T-cell (primary cell): ENCODE results near the gene SNX21. TPM values are rescaled to one million over a fixed set of nuclear protein-coding genes. Genes with fewer than 3 reads are reported as not detected.

Source experiments
- ATAC-seq, 4 experiments: fragments of 200-7000 bp in 3 of 4; fragments of 150-1000 bp in 1 of 4; cut with Tn5 transposase; replicated peaks in 1 of 4; 1 replicate in 3 of 4; 2 replicates in 1 of 4; pipeline ENCODE4 v1.10.0; 2021; ENCODE audit warnings: moderate library complexity in 3 of 4, mild to moderate bottlenecking in 2 of 4, moderate number of reproducible peaks in 1 of 4
- CTCF ChIA-PET, 2 donors: fragments of 300-600 bp; sonication (Branson Sonifier 250); formaldehyde crosslinking; loops; one replicate each; lab custom pipeline; 2022; ENCODE audit warnings: antibody characterized with exemption in 2 of 2; lab: Charles Lee
- POLR2A ChIA-PET, 2 donors: fragments of 300-600 bp; sonication (Branson Sonifier 250); formaldehyde crosslinking; loops; one replicate each; lab custom pipeline; 2022; ENCODE audit warnings: antibody characterized with exemption in 2 of 2; lab: Charles Lee
- DNase-seq, 35 experiments: peaks; one replicate each; pipeline versions ENCODE4 v3.0.0 to v3.0.0-alpha.2; 2013 to 2023
- H3K27ac ChIP-seq: one replicate; pipeline ENCODE4 v1.5.1; 2013; ENCODE audit warnings: low read length
- H3K27me3 ChIP-seq, 2 experiments: replicated peaks in 1 of 2; 1 replicate in 1 of 2; 2 replicates in 1 of 2; pipeline versions ENCODE4 v1.6.1 to v1.7.0; 2013; ENCODE audit warnings: low read length in 1 of 2, mixed read lengths in 1 of 2; ENCODE audit not compliant: control insufficient read depth in 2 of 2, insufficient read depth in 2 of 2; ENCODE audit errors: extremely low read depth in 1 of 2
- H3K36me3 ChIP-seq, 2 donors: 1 replicate in 1 of 2; 2 replicates in 1 of 2; pipeline versions ENCODE4 v1.6.1 to v1.7.0; 2013; ENCODE audit warnings: low read length in 1 of 2; ENCODE audit not compliant: control insufficient read depth in 2 of 2, insufficient read depth in 1 of 2; ENCODE audit errors: extremely low read depth in 1 of 2
- H3K4me1 ChIP-seq, 2 experiments: 1 replicate in 1 of 2; 2 replicates in 1 of 2; pipeline versions ENCODE4 v1.6.1 to v1.7.0; 2013; ENCODE audit warnings: low read length in 2 of 2, mixed read lengths in 1 of 2; ENCODE audit not compliant: insufficient read depth in 2 of 2, control insufficient read depth in 1 of 2; ENCODE audit errors: extremely low read depth in 1 of 2
- H3K4me3 ChIP-seq, 2 donors: 1 replicate in 1 of 2; 2 replicates in 1 of 2; pipeline versions ENCODE4 v1.5.1 to v1.7.0; 2013; ENCODE audit warnings: mild to moderate bottlenecking in 2 of 2, low read length in 1 of 2, moderate library complexity in 1 of 2; ENCODE audit not compliant: control insufficient read depth in 1 of 2; ENCODE audit errors: extremely low read depth in 1 of 2
- H3K9me3 ChIP-seq: 2 replicates; pipeline ENCODE4 v1.7.0; 2013
- H3K27ac Mint-ChIP-seq, 2 donors: one replicate each; pipeline ENCODE4 v1.8.0; 2020 to 2021; ENCODE audit warnings: mild to moderate bottlenecking in 2 of 2, mixed read lengths in 2 of 2
- H3K27me3 Mint-ChIP-seq, 2 donors: one replicate each; pipeline ENCODE4 v1.8.0; 2021 to 2022; ENCODE audit warnings: mixed read lengths in 2 of 2
- H3K36me3 Mint-ChIP-seq: one replicate; pipeline ENCODE4 v1.8.0; 2021; ENCODE audit warnings: mixed read lengths
- H3K4me1 Mint-ChIP-seq, 3 donors: one replicate each; pipeline ENCODE4 v1.8.0; 2020 to 2022; ENCODE audit warnings: mixed read lengths in 3 of 3, mild to moderate bottlenecking in 1 of 3
- H3K4me3 Mint-ChIP-seq, 3 donors: one replicate each; pipeline ENCODE4 v1.8.0; 2020 to 2022; ENCODE audit warnings: mild to moderate bottlenecking in 3 of 3, mixed read lengths in 3 of 3, moderate library complexity in 3 of 3
- H3K9me3 Mint-ChIP-seq, 3 donors: one replicate each; pipeline ENCODE4 v1.8.0; 2020 to 2022; ENCODE audit warnings: mixed read lengths in 3 of 3
- WGBS: methylation state at CpG from one replicate; pipeline ENCODE4 v1.1.5; 2013; ENCODE audit warnings: missing lambda C conversion rate; ENCODE audit not compliant: insufficient coverage; 5-methylcytosine and 5-hydroxymethylcytosine counted together
- total RNA-seq, 35 experiments: library from RNA in 6 of 35; stranded (reverse) in 6 of 35; fragments of 120-200 nt in 1 of 35; gene quantifications; one replicate each; pipeline versions ENCODE4 v1.2.1 to v1.2.4 and lab custom pipeline; 2013 to 2026

The SNX21 gene
- total RNA-seq, 5 donors from 2014 or later (not counting 1 experiment from before 2014, with no cell fraction given): 1.1 to 3.5 (median 2.1) TPM

DNA sequence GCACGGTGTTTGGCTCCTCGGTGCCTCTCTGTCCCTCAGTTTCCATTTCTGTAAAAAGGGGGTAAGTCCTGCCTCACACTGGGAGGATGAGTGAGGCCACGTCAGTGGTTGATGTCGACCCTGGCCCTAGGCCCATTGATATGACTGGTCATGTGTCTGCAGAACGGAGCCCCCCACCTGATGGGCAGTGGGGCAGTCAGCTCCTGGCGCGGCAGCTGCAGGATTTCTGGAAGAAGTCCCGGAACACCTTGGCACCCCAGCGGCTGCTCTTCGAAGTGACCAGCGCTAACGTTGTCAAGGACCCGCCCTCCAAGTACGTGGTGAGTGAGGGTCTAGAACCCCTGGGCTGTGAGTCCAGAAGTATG is 1.2 kb downstream of the SNX21 start:
- ATAC-seq: no peak

DNA sequence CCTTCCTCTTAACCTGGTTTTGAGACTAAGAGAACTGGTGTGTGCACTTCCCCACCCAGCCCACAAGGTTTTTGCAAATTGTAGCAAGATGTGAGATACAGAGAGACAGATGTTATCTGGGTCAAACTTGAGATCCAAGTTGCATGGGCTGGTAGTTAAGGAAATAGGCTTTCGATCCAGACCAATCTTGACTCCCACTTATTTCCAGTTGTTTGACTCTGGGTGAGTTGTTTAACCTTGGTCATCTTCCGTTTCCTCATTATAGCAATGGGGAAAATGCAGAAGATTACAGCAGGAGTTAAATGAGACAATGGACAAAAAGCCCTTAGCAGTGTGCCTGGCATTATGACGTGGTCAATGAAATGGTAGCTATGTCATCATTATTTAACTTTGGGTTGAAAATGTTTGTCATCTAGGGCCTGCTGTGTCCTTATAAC is 1.7 kb downstream of the SNX21 start:
- no peaks in the 10 kb centered on the region for H3K9me3 Mint-ChIP-seq
- H3K27ac ChIP-seq: no peak overlapping the region
- H3K27me3 ChIP-seq: no peaks in the 10 kb centered on the region
- peak overlapping the region; percentile 31 to 89 (median 66) for H3K4me3 Mint-ChIP-seq
- H3K4me1 Mint-ChIP-seq: peaks cover 13 to 20% (median 13%) of the 10 kb centered on the region in 3 donors
- DNase-seq: no peak
- H3K36me3 Mint-ChIP-seq: no peaks in the 10 kb centered on the region
- peaks cover 4 to 18% of the 10 kb centered on the region in 2 experiments for H3K4me1 ChIP-seq
- CTCF ChIA-PET: no interaction called here
- H3K27ac Mint-ChIP-seq: no peak overlapping the region
- H3K27me3 Mint-ChIP-seq: no peaks in the 10 kb centered on the region
- WGBS: no CpG with 5 or more reads among the region's 3 CpGs
- H3K4me3 ChIP-seq: no peak overlapping the region
- H3K9me3 ChIP-seq: no peaks in the 10 kb centered on the region
- no peaks in the 10 kb centered on the region for H3K36me3 ChIP-seq
- POLR2A ChIA-PET: no interaction called here
- no peak for ATAC-seq

More for the DNA sequence above, 1.2 kb downstream of the SNX21 start:
- 95% methylated on average over 13 of the region's 14 CpGs for WGBS
- POLR2A ChIA-PET: no interaction called here
- Histone ChIP-seq H3K4me3 (no peak overlapping the region), H3K27me3 (no peaks in the 10 kb centered on the region), H3K9me3 (no peaks in the 10 kb centered on the region), H3K27ac (no peak overlapping the region), H3K36me3 (no peaks in the 10 kb centered on the region), H3K4me1 (peaks cover 4 to 18% of the 10 kb centered on the region in 2 experiments)
- CTCF ChIA-PET: no interaction called here
- H3K36me3 Mint-ChIP-seq: no peaks in the 10 kb centered on the region
- H3K27me3 Mint-ChIP-seq: no peaks in the 10 kb centered on the region
- H3K9me3 Mint-ChIP-seq: no peaks in the 10 kb centered on the region
- no peak for DNase-seq
- peak overlapping the region; percentile 66 to 89 (median 67) for H3K4me3 Mint-ChIP-seq
- H3K27ac Mint-ChIP-seq: peak overlapping the region in 1 of 2 donors; percentile 6
- H3K4me1 Mint-ChIP-seq: peaks cover 13 to 20% (median 13%) of the 10 kb centered on the region in 3 donors

DNA sequence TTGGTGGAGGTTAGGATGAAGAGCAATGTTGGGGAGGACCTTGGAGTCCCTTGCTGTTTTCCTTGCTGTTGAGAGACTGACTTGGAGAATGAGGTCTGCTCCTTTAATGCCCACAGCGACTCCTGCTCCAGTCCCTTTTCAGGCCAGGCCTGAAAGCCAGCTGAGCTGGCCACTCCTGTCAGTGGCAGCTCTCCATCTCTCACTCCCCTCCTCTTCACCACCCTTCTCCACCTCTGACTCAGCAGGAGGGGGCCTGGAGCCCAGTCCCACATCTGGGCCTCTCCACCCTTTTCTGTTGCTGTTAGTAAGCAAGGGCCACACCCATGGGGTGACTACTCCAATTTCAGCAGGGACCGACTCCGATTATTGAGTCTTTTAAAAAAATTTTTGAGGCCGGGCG is 2.2 kb downstream of the SNX21 start:
- 100% methylated on average over 1 of the region's 5 CpGs for WGBS
- H3K9me3 Mint-ChIP-seq: no peaks in the 10 kb centered on the region
- CTCF ChIA-PET: no interaction called here
- H3K4me3 Mint-ChIP-seq: peak overlapping the region; percentile 18 to 89 (median 31)
- POLR2A ChIA-PET: no interaction called here
- Histone ChIP-seq H3K36me3 (no peaks in the 10 kb centered on the region), H3K4me3 (no peak overlapping the region), H3K27ac (no peak overlapping the region), H3K9me3 (no peaks in the 10 kb centered on the region), H3K4me1 (peaks cover 4 to 18% of the 10 kb centered on the region in 2 experiments), H3K27me3 (no peaks in the 10 kb centered on the region)
- ATAC-seq (no peak), DNase-seq (no peak)
- H3K27me3 Mint-ChIP-seq: no peaks in the 10 kb centered on the region
- no peaks in the 10 kb centered on the region for H3K36me3 Mint-ChIP-seq
- H3K27ac Mint-ChIP-seq: peak overlapping the region in 1 of 2 donors; percentile 23
- H3K4me1 Mint-ChIP-seq: peaks cover 13 to 20% (median 13%) of the 10 kb centered on the region in 3 donors

DNA sequence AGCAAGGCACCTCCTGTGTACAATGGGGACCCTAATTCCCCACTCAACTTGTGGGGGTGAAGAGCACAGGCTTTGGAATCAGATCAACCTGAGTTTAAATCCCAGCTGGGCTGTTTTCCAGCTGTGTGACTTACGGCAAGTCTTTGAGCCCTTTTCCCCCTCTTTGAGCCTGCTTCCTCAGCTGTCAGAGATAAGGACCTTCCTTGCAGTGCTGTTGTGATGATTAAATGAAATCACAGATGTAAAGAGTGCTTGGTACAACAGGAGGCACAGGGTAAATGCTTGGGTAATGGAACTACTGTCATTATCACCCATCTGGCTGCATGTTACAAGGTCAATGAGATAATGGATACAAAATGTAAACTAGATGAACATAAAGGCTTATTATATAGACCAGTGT is 3.2 kb downstream of the SNX21 start:
- Mint-ChIP-seq H3K27me3 (no peaks in the 10 kb centered on the region), H3K4me1 (peaks cover 13 to 20% (median 13%) of the 10 kb centered on the region in 3 donors), H3K27ac (no peak overlapping the region), H3K4me3 (no peak overlapping the region), H3K36me3 (no peaks in the 10 kb centered on the region), H3K9me3 (no peaks in the 10 kb centered on the region)
- 100% methylated on average over 1 of the region's 1 CpG for WGBS
- no peaks in the 10 kb centered on the region for H3K9me3 ChIP-seq
- POLR2A ChIA-PET: no interaction called here
- CTCF ChIA-PET: no interaction called here
- H3K27ac ChIP-seq: no peak overlapping the region
- DNase-seq: no peak
- ATAC-seq: no peak
- peaks cover 0 to 6% of the 10 kb centered on the region in 2 donors for H3K36me3 ChIP-seq
- no peak overlapping the region for H3K4me3 ChIP-seq
- H3K4me1 ChIP-seq: peaks cover 4 to 18% of the 10 kb centered on the region in 2 experiments
- no peaks in the 10 kb centered on the region for H3K27me3 ChIP-seq

DNA sequence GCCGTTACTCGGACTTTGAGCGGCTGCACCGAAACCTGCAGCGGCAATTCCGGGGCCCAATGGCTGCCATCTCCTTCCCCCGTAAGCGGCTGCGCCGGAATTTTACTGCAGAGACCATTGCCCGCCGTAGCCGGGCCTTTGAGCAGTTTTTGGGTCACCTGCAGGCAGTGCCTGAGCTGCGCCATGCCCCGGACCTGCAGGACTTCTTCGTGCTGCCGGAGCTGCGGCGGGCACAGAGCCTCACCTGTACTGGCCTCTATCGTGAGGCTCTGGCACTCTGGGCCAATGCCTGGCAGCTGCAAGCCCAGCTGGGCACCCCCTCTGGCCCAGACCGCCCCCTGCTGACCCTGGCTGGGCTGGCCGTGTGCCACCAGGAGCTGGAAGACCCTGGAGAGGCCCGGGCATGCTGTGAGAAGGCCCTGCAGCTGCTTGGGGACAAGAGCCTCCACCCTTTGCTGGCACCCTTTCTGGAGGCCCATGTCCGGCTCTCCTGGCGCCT is 7.2 kb downstream of the SNX21 start:
- Mint-ChIP-seq H3K4me1 (peaks cover 0 to 3% (median 2%) of the 10 kb centered on the region in 3 donors), H3K27me3 (no peaks in the 10 kb centered on the region), H3K27ac (no peak overlapping the region), H3K9me3 (no peaks in the 10 kb centered on the region), H3K4me3 (no peak overlapping the region), H3K36me3 (peaks cover 28% of the 10 kb centered on the region)
- H3K9me3 ChIP-seq: no peaks in the 10 kb centered on the region
- WGBS: 96% methylated on average over 25 of the region's 25 CpGs
- ChIA-PET CTCF (no interaction called here), POLR2A (no interaction called here)
- ATAC-seq (no peak), DNase-seq (no peak)
- no peak overlapping the region for H3K27ac ChIP-seq
- H3K27me3 ChIP-seq: no peaks in the 10 kb centered on the region
- peaks cover 16 to 35% of the 10 kb centered on the region in 2 donors for H3K36me3 ChIP-seq
- no peaks in the 10 kb centered on the region for H3K4me1 ChIP-seq
- H3K4me3 ChIP-seq: no peak overlapping the region

DNA sequence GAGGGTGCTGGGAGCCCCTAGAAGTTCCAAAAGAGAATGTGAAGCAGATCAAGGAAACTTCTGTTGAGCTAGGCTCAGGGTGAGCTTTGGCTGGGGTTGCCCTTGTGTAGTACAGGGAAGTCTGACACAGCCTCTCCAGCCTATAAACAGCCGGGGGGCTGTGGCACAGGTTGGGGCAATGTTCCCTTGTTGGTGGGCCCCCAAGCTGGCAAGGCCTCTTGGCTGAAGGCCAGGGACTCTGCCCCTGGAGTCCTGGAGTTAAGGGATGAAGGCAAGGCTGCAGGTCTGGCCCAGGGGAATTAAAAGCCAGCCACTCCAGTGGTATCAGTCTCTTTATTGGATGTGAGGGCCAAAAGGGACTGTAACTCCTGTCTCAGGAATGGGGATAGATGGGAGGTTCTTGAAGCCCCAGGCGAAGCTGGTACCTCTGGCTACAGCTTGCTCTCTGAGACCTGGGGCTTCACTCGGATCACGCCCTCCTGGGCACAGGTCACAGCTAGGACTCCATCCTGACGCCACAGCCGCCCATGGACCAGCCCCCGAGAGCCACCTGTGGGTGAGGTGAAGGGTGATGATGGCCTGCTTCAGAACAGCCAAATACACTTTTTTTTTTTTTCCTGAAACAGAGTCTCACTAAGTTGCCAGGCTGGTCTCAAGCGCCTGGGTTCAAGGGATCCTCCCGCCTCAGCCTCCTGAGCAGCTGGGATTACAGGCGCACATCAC is 8.0 kb downstream of the SNX21 start:
- no peaks in the 10 kb centered on the region for H3K27me3 Mint-ChIP-seq
- Histone ChIP-seq H3K4me1 (no peaks in the 10 kb centered on the region), H3K9me3 (no peaks in the 10 kb centered on the region), H3K27me3 (no peaks in the 10 kb centered on the region), H3K4me3 (no peak overlapping the region), H3K27ac (no peak overlapping the region), H3K36me3 (peaks cover 16 to 44% of the 10 kb centered on the region in 2 donors)
- ChIA-PET POLR2A (no interaction called here), CTCF (no interaction called here)
- WGBS: 98% methylated on average over 6 of the region's 10 CpGs
- peaks cover 0 to 3% (median 2%) of the 10 kb centered on the region in 3 donors for H3K4me1 Mint-ChIP-seq
- ATAC-seq (no peak), DNase-seq (no peak)
- H3K9me3 Mint-ChIP-seq: no peaks in the 10 kb centered on the region
- no peak overlapping the region for H3K27ac Mint-ChIP-seq
- no peak overlapping the region for H3K4me3 Mint-ChIP-seq
- peaks cover 32% of the 10 kb centered on the region for H3K36me3 Mint-ChIP-seq
